ENCODE data around the gene SLC29A4. TPM values are rescaled to one million over a fixed set of nuclear protein-coding genes. Genes with fewer than 3 reads are reported as not detected.
"Not testable (repeated sequence)": the region's sequence is repeated elsewhere in the genome, so short reads cannot be mapped to it uniquely, and the experiment has no call there.

Gene SLC29A4
- total RNA-seq, 1 experiment from 2014 or later = 24.5 TPM

- no peaks in the 10 kb centered on the region for H3K9me2 ChIP-seq (ENCODE audit: insufficient read depth)
- no peak overlapping the region for H3K4me3 ChIP-seq (replicated peaks in 1 of 2; ENCODE audit: low read depth in 1 of 2, low read length in 2 of 2)
- no peaks in the 10 kb centered on the region for H3K27me3 ChIP-seq (ENCODE audit: insufficient read depth, low read length)
- H3K9me3 ChIP-seq (ENCODE audit: control insufficient read depth in 1 of 2, insufficient read depth in 1 of 2, low read depth in 1 of 2, low read length in 2 of 2) = peaks cover 0 to 4% of the 10 kb centered on the region in 2 experiments; a peak in 1 of 4 replicates
- H3K4me2 ChIP-seq (ENCODE audit: low read length) = no peak overlapping the region
- CTCF ChIA-PET = no interaction called here
- H3K27ac ChIP-seq (ENCODE audit: low read depth, low read length) = no peak overlapping the region
- H3K79me2 ChIP-seq (ENCODE audit: insufficient read depth, low read length) = no peaks in the 10 kb centered on the region
- intact Hi-C loops (cut with micrococcal nuclease) = no loop called here
- peaks cover 0 to 2% of the 10 kb centered on the region in 2 experiments; a peak in 2 of 4 replicates for H3K36me3 ChIP-seq (ENCODE audit: control insufficient read depth in 1 of 2, insufficient read depth in 2 of 2, low read length in 2 of 2)
- no peak for TF ChIP-seq EZH2phosphoT487 (IDR thresholded peaks at IDR 0.05; ENCODE audit: borderline replicate concordance)
- ATAC-seq (no peak), DNase-seq (ENCODE audit: low read depth, low spot score) (no peak)
- no peak overlapping the region for H3K9ac ChIP-seq (ENCODE audit: low read length)
- POLR2A ChIA-PET = no interaction called here
- peaks cover 5 to 8% of the 10 kb centered on the region in 2 experiments; a peak in 3 of 4 replicates for H3K4me1 ChIP-seq (ENCODE audit: control insufficient read depth in 1 of 2, insufficient read depth in 2 of 2, low read length in 2 of 2)
- H4K20me1 ChIP-seq (ENCODE audit: insufficient read depth) = no peaks in the 10 kb centered on the region
- RAD21 ChIA-PET (ENCODE audit: low non-redundant PET in 1 of 2, low total read pairs in 2 of 2, uncharacterized antibody in 2 of 2, unreplicated experiment in 2 of 2) = no interaction called here
- no TSS peak for BruUV-seq (replicated peaks)
- no peak overlapping the region for H2AFZ ChIP-seq (ENCODE audit: low read depth, low read length, poor library complexity, severe bottlenecking)
These were observed 6.6 kb downstream of the SLC29A4 start for GRCh38 chr7:5289355-5289754.

GRCh38 chr7:5291301-5291700, 8.6 kb downstream of the SLC29A4 start:
- POLR2A ChIA-PET = no interaction called here
- intact Hi-C loops (cut with micrococcal nuclease) = no loop called here
- Histone ChIP-seq H3K9ac (ENCODE audit: low read length) (no peak overlapping the region), H3K9me3 (ENCODE audit: control insufficient read depth in 1 of 2, insufficient read depth in 1 of 2, low read depth in 1 of 2, low read length in 2 of 2) (peaks cover 0 to 5% of the 10 kb centered on the region in 2 experiments; a peak in 1 of 4 replicates), H3K4me2 (ENCODE audit: low read length) (no peak overlapping the region), H4K20me1 (ENCODE audit: insufficient read depth) (no peaks in the 10 kb centered on the region), H3K27ac (ENCODE audit: low read depth, low read length) (no peak overlapping the region), H3K9me2 (ENCODE audit: insufficient read depth) (no peaks in the 10 kb centered on the region), H3K79me2 (ENCODE audit: insufficient read depth, low read length) (no peaks in the 10 kb centered on the region), H3K4me1 (ENCODE audit: control insufficient read depth in 1 of 2, insufficient read depth in 2 of 2, low read length in 2 of 2) (no peaks in the 10 kb centered on the region), H3K27me3 (ENCODE audit: insufficient read depth, low read length) (no peaks in the 10 kb centered on the region), H3K36me3 (ENCODE audit: control insufficient read depth in 1 of 2, insufficient read depth in 2 of 2, low read length in 2 of 2) (peaks cover 0 to 2% of the 10 kb centered on the region in 2 experiments; a peak in 2 of 4 replicates), H3K4me3 (replicated peaks in 1 of 2; ENCODE audit: low read depth in 1 of 2, low read length in 2 of 2) (no peak overlapping the region), H2AFZ (ENCODE audit: low read depth, low read length, poor library complexity, severe bottlenecking) (no peak overlapping the region)
- TF ChIP-seq SIN3A (IDR thresholded peaks at IDR 0.05; ENCODE audit: low read depth) (no peak), CTCF (IDR thresholded peaks at IDR 0.05 in 2 of 3, conservative IDR thresholded peaks at IDR 0.05 in 1 of 3; ENCODE audit: borderline replicate concordance in 1 of 3, insufficient read depth in 1 of 3, low read depth in 2 of 3, low read length in 2 of 3) (no peak), SRF (IDR thresholded peaks at IDR 0.05; ENCODE audit: low read depth) (no peak), CBX3 (IDR thresholded peaks at IDR 0.05; ENCODE audit: low read depth) (no peak), EGR1 (IDR thresholded peaks at IDR 0.05; ENCODE audit: low read depth) (no peak), ZNF274 (IDR thresholded peaks at IDR 0.05; ENCODE audit: low read depth, low read length) (no peak), YY1 (IDR thresholded peaks at IDR 0.05; ENCODE audit: extremely low read depth, insufficient replicate concordance, low read depth, low read length) (no peak), EZH2 (IDR thresholded peaks at IDR 0.05) (no peak), ZFX (IDR thresholded peaks at IDR 0.05) (no peak), CEBPB (IDR thresholded peaks at IDR 0.05; ENCODE audit: low read depth) (no peak), POLR2A (IDR thresholded peaks at IDR 0.05; ENCODE audit: borderline replicate concordance, extremely low read depth, insufficient read depth, insufficient read length) (no peak)
- ATAC-seq = no peak
- no peak for DNase-seq (ENCODE audit: low read depth, low spot score)
- CTCF ChIA-PET = no interaction called here
- no TSS peak for BruUV-seq (replicated peaks)
- RAD21 ChIA-PET (ENCODE audit: low non-redundant PET in 1 of 2, low total read pairs in 2 of 2, uncharacterized antibody in 2 of 2, unreplicated experiment in 2 of 2) = no interaction called here

GRCh38 chr7:5291711-5292335, 9.1 kb downstream of the SLC29A4 start:
- H3K9me3 ChIP-seq (ENCODE audit: control insufficient read depth in 1 of 2, insufficient read depth in 1 of 2, low read depth in 1 of 2, low read length in 2 of 2); RAD21 ChIA-PET (ENCODE audit: low non-redundant PET in 1 of 2, low total read pairs in 2 of 2, uncharacterized antibody in 2 of 2, unreplicated experiment in 2 of 2); H3K27ac ChIP-seq (ENCODE audit: low read depth, low read length); H3K9ac ChIP-seq (ENCODE audit: low read length); ATAC-seq; H3K9me2 ChIP-seq (ENCODE audit: insufficient read depth); DNase-seq (ENCODE audit: low read depth, low spot score); intact Hi-C loops (cut with micrococcal nuclease); POLR2A ChIA-PET; H3K4me2 ChIP-seq (ENCODE audit: low read length); H4K20me1 ChIP-seq (ENCODE audit: insufficient read depth); BruUV-seq (replicated peaks); CTCF ChIA-PET; H3K79me2 ChIP-seq (ENCODE audit: insufficient read depth, low read length); H3K27me3 ChIP-seq (ENCODE audit: insufficient read depth, low read length); H3K4me1 ChIP-seq (ENCODE audit: control insufficient read depth in 1 of 2, insufficient read depth in 2 of 2, low read length in 2 of 2); H3K4me3 ChIP-seq (replicated peaks in 1 of 2; ENCODE audit: low read depth in 1 of 2, low read length in 2 of 2); H2AFZ ChIP-seq (ENCODE audit: low read depth, low read length, poor library complexity, severe bottlenecking); H3K36me3 ChIP-seq (ENCODE audit: control insufficient read depth in 1 of 2, insufficient read depth in 2 of 2, low read length in 2 of 2): not testable (repeated sequence)
